H1 (cell line): ENCODE data around the gene PLIN1. TPM values are rescaled to one million over a fixed set of nuclear protein-coding genes. Genes with fewer than 3 reads are reported as not detected.

ENCODE experiments used
- CTCF ChIA-PET: fragments of 300-600 bp; sonication (Branson Sonifier 250); formaldehyde crosslinking; loops from one replicate; lab custom pipeline; 2021; ENCODE audit not compliant: partially characterized antibody; lab: Charles Lee
- POLR2A ChIA-PET: fragments of 300-600 bp; sonication (Branson Sonifier 250); formaldehyde crosslinking; loops from one replicate; lab custom pipeline; 2021; ENCODE audit warnings: inconsistent platforms; ENCODE audit not compliant: partially characterized antibody; lab: Charles Lee
- DNase-seq, 2 experiments: peaks; one replicate each; pipeline versions ENCODE4 v3.0.0 to v3.0.0-alpha.2; 2010 to 2022; ENCODE audit warnings: low spot score in 2 of 2, low read depth in 1 of 2, mixed read lengths in 1 of 2
- FAIRE-seq: peaks from 2 replicates; lab custom pipeline; 2011; peaks lifted over from hg19 to GRCh38; lab: Jason Lieb, UNC
- H2AFZ ChIP-seq: 2 replicates; pipeline ENCODE4 v1.8.1; 2012; ENCODE audit warnings: low read length, inconsistent platforms
- H2AK5ac ChIP-seq: 2 replicates; pipeline ENCODE4 v1.6.1; 2013; ENCODE audit warnings: low read depth, low read length
- H2BK120ac ChIP-seq: replicated peaks from 2 replicates; pipeline ENCODE3; 2013; ENCODE audit warnings: low read depth, low read length, inconsistent platforms
- H2BK12ac ChIP-seq: 2 replicates; pipeline ENCODE4 v1.6.1; 2013; ENCODE audit warnings: low read depth, low read length
- H2BK15ac ChIP-seq: 2 replicates; pipeline ENCODE4 v1.6.1; 2013; ENCODE audit warnings: low read length
- H2BK20ac ChIP-seq: 2 replicates; pipeline ENCODE4 v1.6.1; 2013; ENCODE audit warnings: low read length
- H2BK5ac ChIP-seq: 2 replicates; pipeline ENCODE4 v1.6.1; 2013; ENCODE audit warnings: low read depth, low read length
- H3K14ac ChIP-seq: 2 replicates; pipeline ENCODE4 v1.6.1; 2013; ENCODE audit warnings: inconsistent platforms; ENCODE audit not compliant: insufficient read length
- H3K18ac ChIP-seq: 2 replicates; pipeline ENCODE4 v1.6.1; 2013; ENCODE audit warnings: low read length; ENCODE audit errors: extremely low read depth
- H3K23ac ChIP-seq: 2 replicates; pipeline ENCODE4 v1.6.1; 2013; ENCODE audit warnings: inconsistent platforms; ENCODE audit not compliant: insufficient read length
- H3K23me2 ChIP-seq: 2 replicates; pipeline ENCODE4 v1.6.1; 2013; ENCODE audit warnings: low read depth, low read length
- H3K27ac ChIP-seq: 2 replicates; pipeline ENCODE4 v1.6.1; 2011; ENCODE audit warnings: low read depth, low read length, inconsistent platforms
- H3K27me3 ChIP-seq, 4 experiments: replicated peaks in 1 of 4; 1 replicate in 1 of 4; 2 replicates in 3 of 4; pipeline versions ENCODE4 v1.6.1 to v1.8.1; 2011 to 2013; ENCODE audit warnings: low read length in 3 of 4, mild to moderate bottlenecking in 3 of 4, inconsistent platforms in 2 of 4, mixed read lengths in 2 of 4, moderate library complexity in 1 of 4; ENCODE audit not compliant: control insufficient read depth in 3 of 4, insufficient read depth in 3 of 4; ENCODE audit errors: extremely low read depth in 1 of 4
- H3K36me3 ChIP-seq, 4 experiments: 2 replicates each; pipeline versions ENCODE4 v1.6.1 to v1.8.1; 2011 to 2013; ENCODE audit warnings: mild to moderate bottlenecking in 4 of 4, low read length in 3 of 4, moderate library complexity in 2 of 4, control low read depth in 1 of 4, inconsistent platforms in 1 of 4; ENCODE audit not compliant: insufficient read depth in 4 of 4, control insufficient read depth in 2 of 4
- H3K4ac ChIP-seq: replicated peaks from 2 replicates; pipeline ENCODE3; 2013; ENCODE audit warnings: low read length, low read depth, mixed read lengths, inconsistent platforms; ENCODE audit not compliant: insufficient read length
- H3K4me1 ChIP-seq, 4 experiments: replicated peaks in 1 of 4; 1 replicate in 1 of 4; 2 replicates in 3 of 4; pipeline versions ENCODE4 v1.6.1 to v1.8.1; 2011 to 2013; ENCODE audit warnings: low read length in 3 of 4, inconsistent platforms in 2 of 4, mixed read lengths in 1 of 4; ENCODE audit not compliant: insufficient read depth in 4 of 4, control insufficient read depth in 3 of 4
- H3K4me2 ChIP-seq, 2 experiments: 2 replicates each; pipeline versions ENCODE4 v1.6.1 to v1.8.1; 2011 to 2013; ENCODE audit warnings: low read depth in 2 of 2, low read length in 2 of 2, control low read depth in 1 of 2, inconsistent platforms in 1 of 2, mild to moderate bottlenecking in 1 of 2; ENCODE audit not compliant: insufficient read depth in 1 of 2
- H3K4me3 ChIP-seq, 4 experiments: fragments of 200-600, 300-600 bp in 1 of 4; sonication (generic), shearing (Covaris generic), sonication (Bioruptor Twin) in 1 of 4; 2 replicates each; pipeline versions ENCODE4 v1.5.1 to v1.8.1; 2011 to 2016; ENCODE audit warnings: low read length in 4 of 4, low read depth in 3 of 4, control low read depth in 2 of 4, inconsistent platforms in 2 of 4, mild to moderate bottlenecking in 2 of 4, mixed read lengths in 1 of 4, moderate library complexity in 1 of 4; ENCODE audit not compliant: insufficient read depth in 2 of 4; ENCODE audit errors: extremely low read depth in 1 of 4
- H3K56ac ChIP-seq: replicated peaks from 2 replicates; pipeline ENCODE3; 2013; ENCODE audit warnings: low read depth, mild to moderate bottlenecking, mixed read lengths, low read length, inconsistent platforms; ENCODE audit not compliant: insufficient read length
- H3K79me1 ChIP-seq: 2 replicates; pipeline ENCODE4 v1.6.1; 2013; ENCODE audit warnings: low read depth, low read length, control low read depth
- H3K79me2 ChIP-seq, 2 experiments: 2 replicates each; pipeline versions ENCODE4 v1.6.1 to v1.8.1; 2012 to 2013; ENCODE audit warnings: low read length in 2 of 2, mild to moderate bottlenecking in 2 of 2, inconsistent platforms in 1 of 2; ENCODE audit not compliant: insufficient read depth in 2 of 2, control insufficient read depth in 1 of 2
- H3K9ac ChIP-seq, 4 experiments: replicated peaks in 1 of 4; 1 replicate in 1 of 4; 2 replicates in 3 of 4; pipeline versions ENCODE4 v1.6.1 to v1.8.1; 2011 to 2013; ENCODE audit warnings: low read depth in 3 of 4, low read length in 3 of 4, control low read depth in 2 of 4, mild to moderate bottlenecking in 2 of 4, moderate library complexity in 2 of 4, inconsistent platforms in 1 of 4; ENCODE audit errors: extremely low read depth in 1 of 4
- H3K9me3 ChIP-seq, 2 experiments: 2 replicates each; pipeline versions ENCODE4 v1.6.1 to v1.8.1; 2012 to 2013; ENCODE audit warnings: mild to moderate bottlenecking in 2 of 2, moderate library complexity in 2 of 2, control low read depth in 1 of 2, inconsistent platforms in 1 of 2, low read depth in 1 of 2, low read length in 1 of 2, mixed read lengths in 1 of 2; ENCODE audit not compliant: insufficient read depth in 2 of 2
- H4K20me1 ChIP-seq, 2 experiments: replicated peaks in 1 of 2; 2 replicates each; pipeline versions ENCODE3 to v1.8.1; 2011 to 2013; ENCODE audit warnings: inconsistent platforms in 2 of 2, low read length in 2 of 2, mild to moderate bottlenecking in 1 of 2; ENCODE audit not compliant: insufficient read depth in 2 of 2, control insufficient read depth in 1 of 2
- H4K5ac ChIP-seq: 2 replicates; pipeline ENCODE4 v1.6.1; 2013; ENCODE audit warnings: low read length, low read depth, mixed read lengths, inconsistent platforms; ENCODE audit not compliant: insufficient read length
- H4K8ac ChIP-seq: 2 replicates; pipeline ENCODE4 v1.8.0; 2013; ENCODE audit warnings: mild to moderate bottlenecking, moderate library complexity, low read length, inconsistent platforms; ENCODE audit not compliant: insufficient read depth; ENCODE audit errors: extremely low read depth
- H4K91ac ChIP-seq: replicated peaks from 2 replicates; pipeline ENCODE3; 2013; ENCODE audit warnings: low read length, mixed read lengths, inconsistent platforms; ENCODE audit not compliant: insufficient read length
- EZH2 ChIP-seq: fragments of 200-600 bp; sonication (generic); IDR thresholded peaks from 2 replicates; pipeline ENCODE4 v1.7.1; 2012; ENCODE audit warnings: low read depth, mild to moderate bottlenecking, moderate library complexity, low read length, inconsistent platforms; ENCODE audit not compliant: severe bottlenecking
- KDM1A ChIP-seq: fragments of 200-600, 300-600 bp; sonication (generic); IDR thresholded peaks from 2 replicates; pipeline ENCODE4 v1.7.1; 2016; ENCODE audit warnings: mild to moderate bottlenecking, low read length, borderline replicate concordance
- KDM4A ChIP-seq: IDR thresholded peaks from one replicate; pipeline ENCODE4 v1.7.1; 2012; ENCODE audit warnings: low read depth, mild to moderate bottlenecking, moderate library complexity, low read length, inconsistent platforms; ENCODE audit not compliant: severe bottlenecking
- KDM5A ChIP-seq: fragments of 200-600 bp; IDR thresholded peaks from 2 replicates; pipeline ENCODE4 v1.7.1; 2012; ENCODE audit warnings: mild to moderate bottlenecking, low read length, inconsistent platforms, mixed read lengths
- MAFK ChIP-seq: IDR thresholded peaks from 2 replicates; pipeline ENCODE4 v1.6.1; 2012; ENCODE audit warnings: low read depth, mild to moderate bottlenecking, improper control_type of control experiment, low read length
- POLR2A ChIP-seq, 2 experiments: IDR thresholded peaks; 1 replicate in 1 of 2; 2 replicates in 1 of 2; pipeline ENCODE4 v1.6.1; 2011; ENCODE audit warnings: low read depth in 2 of 2, low read length in 2 of 2, mild to moderate bottlenecking in 2 of 2; ENCODE audit errors: control extremely low read depth in 1 of 2
- RBBP5 ChIP-seq: IDR thresholded peaks from 2 replicates; pipeline ENCODE4 v1.7.1; 2012; ENCODE audit warnings: low read depth, mild to moderate bottlenecking, inconsistent platforms, low read length, moderate library complexity, borderline replicate concordance
- RNF2 ChIP-seq: fragments of 200-900, 300-1000 bp; sonication (generic); IDR thresholded peaks from 2 replicates; pipeline ENCODE4 v1.7.1; 2016; ENCODE audit warnings: borderline replicate concordance, low read depth, mild to moderate bottlenecking, antibody characterized with exemption, low read length; ENCODE audit not compliant: poor library complexity, severe bottlenecking; ENCODE audit errors: missing control alignments
- RXRA ChIP-seq: IDR thresholded peaks from 2 replicates; pipeline ENCODE4 v1.6.1; 2011; ENCODE audit warnings: low read depth, mild to moderate bottlenecking, low read length, moderate library complexity; ENCODE audit not compliant: insufficient read depth
- SIN3A ChIP-seq, 2 experiments: IDR thresholded peaks in 1 of 2; conservative IDR thresholded peaks in 1 of 2; 2 replicates each; pipeline ENCODE4 v1.6.1; 2011 to 2012; ENCODE audit warnings: low read length in 2 of 2, improper control_type of control experiment in 1 of 2, low read depth in 1 of 2, mild to moderate bottlenecking in 1 of 2
- WGBS, 2 experiments: shearing (Covaris generic) in 1 of 2; methylation state at CpG; one replicate each; pipeline versions ENCODE4 v1.1.6 to v1.1.7; 2013 to 2015; ENCODE audit warnings: low lambda C conversion rate in 2 of 2, mixed read lengths in 2 of 2, inconsistent platforms in 1 of 2, low coverage in 1 of 2, missing lambda C conversion rate in 1 of 2; ENCODE audit not compliant: insufficient replicate concordance in 2 of 2, insufficient coverage in 1 of 2, insufficient read length in 1 of 2; ENCODE audit errors: extremely low coverage in 1 of 2, missing lambda C conversion rate in 1 of 2; 5-methylcytosine and 5-hydroxymethylcytosine counted together
- polyA plus RNA-seq, 7 experiments: library from polyadenylated mRNA; depleted of rRNA in 3 of 7; stranded (reverse) in 5 of 7; unstranded in 2 of 7; fragments of >200 nt in 5 of 7; fragments of 200-250 nt in 2 of 7; gene quantifications; 1 replicate in 5 of 7; 2 replicates in 1 of 7; 4 replicates in 1 of 7; pipeline versions ENCODE4 v1.2.1 to v1.2.3, GENCODE V29; 2011 to 2013; ENCODE audit warnings: missing spikeins in 2 of 7, mixed read lengths in 2 of 7
- total RNA-seq: library from RNA; stranded (reverse); fragmentation: NEBNext Ultra II Directional; extraction: Animal tissue kit (Norgen Biotek cat#: 25700); gene quantifications from 2 replicates; pipeline ENCODE4 v1.2.1, GENCODE V29; 2021

The PLIN1 gene
- total and polyA plus RNA-seq, 2 of the 8 experiments (the other 6 are each of a cell fraction or from before 2014, with no cell fraction given) = 0.33 TPM; not detected in 1

GRCh38 chr15:89665449-89666181 is 13.6 kb downstream of the PLIN1 start:
- Histone ChIP-seq H3K4ac (no peak overlapping the region), H3K79me2 (no peaks in the 10 kb centered on the region), H3K9ac (no peak overlapping the region), H2BK12ac (no peak overlapping the region), H3K27ac (no peak overlapping the region), H3K23me2 (no peaks in the 10 kb centered on the region; the same call in 1 of the 2 replicates), H3K14ac (no peak overlapping the region), H4K8ac (no peak overlapping the region), H3K79me1 (no peaks in the 10 kb centered on the region), H3K18ac (peak overlapping the region; percentile 71; the same call in 1 of the 2 replicates), H2BK20ac (no peak overlapping the region), H3K27me3 (peaks cover 0 to 20% (median 12%) of the 10 kb centered on the region in 4 experiments; a peak in 5 of 7 replicates), H2AK5ac (no peak overlapping the region), H3K4me3 (peak overlapping the region; percentile 21 to 61 (median 52)), H2BK120ac (no peak overlapping the region), H3K36me3 (no peaks in the 10 kb centered on the region), H3K56ac (no peak overlapping the region), H4K91ac (no peak overlapping the region), H3K4me1 (peaks cover 0 to 11% (median 7%) of the 10 kb centered on the region in 4 experiments; a peak in 6 of 7 replicates), H2AFZ (peak overlapping the region; percentile 91), H4K5ac (no peak overlapping the region), H3K23ac (no peak overlapping the region), H4K20me1 (no peaks in the 10 kb centered on the region), H2BK5ac (no peak overlapping the region), H2BK15ac (no peak overlapping the region), H3K4me2 (peak overlapping the region; percentile 74 to 76), H3K9me3 (no peaks in the 10 kb centered on the region)
- ChIA-PET POLR2A (interaction anchor here (0.7 to 1.1 kb wide), 2 partner anchors 17 to 82 kb away, joined by 3 read pairs; no protein-coding TSS in a partner anchor), CTCF (interaction anchor here (1.5 to 2.4 kb wide), 4 partner anchors 8 to 20 kb away, joined by 6 to 12 read pairs (median 6); no protein-coding TSS in a partner anchor)
- FAIRE-seq (no peak), DNase-seq (peak in 1 of 2 experiments; percentile 79)
- 4% methylated on average over 30 of the region's 72 CpGs; no CpG with 5 or more reads in 1 of the 2 experiments for WGBS, 2 experiments
- TF ChIP-seq EZH2 = no peak
- TF ChIP-seq KDM1A = no peak
- no peak; the same call in 1 of the 2 replicates for TF ChIP-seq RBBP5
- TF ChIP-seq POLR2A (IDR thresholded peaks at IDR 0.05; ENCODE audit: control extremely low read depth in 1 of 2, low read depth in 2 of 2, low read length in 2 of 2) = no peak
- TF ChIP-seq KDM5A = no peak
- no peak for TF ChIP-seq SIN3A (conservative IDR thresholded peaks at IDR 0.05 in 1 of 2, IDR thresholded peaks at IDR 0.05 in 1 of 2; ENCODE audit: low read depth in 1 of 2, low read length in 2 of 2)
- peak; percentile 58 for TF ChIP-seq KDM4A
- no peak for TF ChIP-seq RXRA
- no peak for TF ChIP-seq MAFK
- no peak for TF ChIP-seq RNF2
